ENCODE data around the gene FBXO21.

- TF ChIP-seq EZH2 (IDR thresholded peaks at IDR 0.05) (no peak), EZH2phosphoT487 (IDR thresholded peaks at IDR 0.05) (no peak)
Observed at GRCh38 chr12:117210266-117210918, 20.1 kb upstream of the FBXO21 start.

All from neural progenitor cell (in vitro differentiated cells).